HepG2 (cell line): ENCODE results near the gene CACNA1G. TPM values are rescaled to one million over a fixed set of nuclear protein-coding genes. Genes with fewer than 3 reads are reported as not detected.

Source experiments
- ATF5 ChIP-seq: sonication (generic); formaldehyde crosslinking; IDR thresholded peaks from 2 replicates; pipeline ENCODE4 v1.4.0; 2020; ENCODE audit warnings: mild to moderate bottlenecking, low read depth, missing genetic modification reagents
- CHD2 ChIP-seq: IDR thresholded peaks from 2 replicates; pipeline ENCODE4 v1.6.1; 2011; ENCODE audit warnings: low read depth, low read length, improper control_type of control experiment
- CREB3 ChIP-seq: sonication (generic); formaldehyde crosslinking; IDR thresholded peaks from 2 replicates; pipeline ENCODE4 v1.5.0; 2020; ENCODE audit warnings: missing genetic modification reagents
- DMAP1 ChIP-seq: IDR thresholded peaks from 2 replicates; pipeline ENCODE4 v1.6.1; 2016
- GMEB2 ChIP-seq: IDR thresholded peaks from 2 replicates; pipeline ENCODE4 v1.6.1; 2016; ENCODE audit warnings: missing biosample characterization, missing genetic modification reagents, low read depth
- HNF4G ChIP-seq, 2 experiments: sonication (generic) in 1 of 2; formaldehyde crosslinking in 1 of 2; IDR thresholded peaks; 2 replicates each; pipeline versions ENCODE4 v1.4.0 to v1.6.1; 2011 to 2020; ENCODE audit warnings: borderline replicate concordance in 2 of 2, low read depth in 2 of 2, mild to moderate bottlenecking in 2 of 2, low read length in 1 of 2, missing genetic modification reagents in 1 of 2, moderate library complexity in 1 of 2
- SALL1 ChIP-seq: sonication (generic); formaldehyde crosslinking; IDR thresholded peaks from 2 replicates; pipeline ENCODE4 v1.8.0; 2022; ENCODE audit warnings: mild to moderate bottlenecking, missing genetic modification reagents
- SETDB1 ChIP-seq: sonication (generic); formaldehyde crosslinking; IDR thresholded peaks from 2 replicates; pipeline ENCODE4 v1.5.1; 2020; ENCODE audit warnings: missing genetic modification reagents, mild to moderate bottlenecking, borderline replicate concordance
- THAP11 ChIP-seq: IDR thresholded peaks from 2 replicates; pipeline ENCODE4 v1.6.1; 2016; ENCODE audit warnings: missing biosample characterization, missing genetic modification reagents
- THRA ChIP-seq: sonication (generic); formaldehyde crosslinking; IDR thresholded peaks from 2 replicates; pipeline ENCODE4 v1.4.0; 2020; ENCODE audit warnings: missing genetic modification reagents, borderline replicate concordance
- ZNF276 ChIP-seq: sonication (generic); formaldehyde crosslinking; IDR thresholded peaks from 2 replicates; pipeline ENCODE4 v1.4.0; 2020; ENCODE audit warnings: mild to moderate bottlenecking, low read depth, missing genetic modification reagents
- ZNF441 ChIP-seq: sonication (generic); formaldehyde crosslinking; IDR thresholded peaks from 2 replicates; pipeline ENCODE4 v1.7.0; 2021; ENCODE audit warnings: missing genetic modification reagents, borderline replicate concordance
- ZNF547 ChIP-seq: sonication (generic); formaldehyde crosslinking; IDR thresholded peaks from 2 replicates; pipeline ENCODE4 v1.5.1; 2020; ENCODE audit warnings: mild to moderate bottlenecking, missing genetic modification reagents
- ZNF572 ChIP-seq: sonication (generic); formaldehyde crosslinking; IDR thresholded peaks from 2 replicates; pipeline ENCODE4 v1.5.1; 2020; ENCODE audit warnings: mild to moderate bottlenecking, missing genetic modification reagents
- ZNF589 ChIP-seq: sonication (generic); formaldehyde crosslinking; conservative IDR thresholded peaks from 2 replicates; pipeline ENCODE4 v1.8.0; 2022; ENCODE audit warnings: mild to moderate bottlenecking, moderate library complexity, missing genetic modification reagents
- polyA plus RNA-seq, 8 experiments: library from polyadenylated mRNA; depleted of rRNA in 3 of 8; stranded (reverse) in 7 of 8; unstranded in 1 of 8; fragments of >200 nt; fragmentation: Illumina TruSeq in 4 of 8; extraction: Trizol in 4 of 8; gene quantifications; 2 replicates each; pipeline versions ENCODE4 v1.2.1 to v1.2.3, GENCODE V29; 2011 to 2016; ENCODE audit warnings: low read depth in 4 of 8, missing spikeins in 1 of 8, mixed read lengths in 1 of 8; ENCODE audit not compliant: insufficient read depth in 1 of 8
- total RNA-seq, 5 experiments: library from RNA; depleted of rRNA; stranded (reverse); fragments of >200 nt; fragmentation: Illumina TruSeq; extraction: Trizol; gene quantifications; 2 replicates each; pipeline ENCODE4 v1.2.3, GENCODE V29; 2016; ENCODE audit warnings: low read depth in 1 of 5
- TF ChIP-seq, protein P1 (sequence below): sonication (generic); formaldehyde crosslinking; IDR thresholded peaks from 2 replicates; pipeline ENCODE4 v1.4.0; 2020; ENCODE audit warnings: missing genetic modification reagents; ENCODE audit errors: not compliant biosample characterization
- TF ChIP-seq, protein P2 (sequence below): sonication (generic); formaldehyde crosslinking; IDR thresholded peaks from 2 replicates; pipeline ENCODE4 v1.4.0; 2020; ENCODE audit warnings: missing genetic modification reagents
- TF ChIP-seq, protein P3 (sequence below): sonication (generic); formaldehyde crosslinking; IDR thresholded peaks from 2 replicates; pipeline ENCODE4 v1.4.0; 2020; ENCODE audit warnings: mild to moderate bottlenecking, missing genetic modification reagents

Gene CACNA1G
- total and polyA plus RNA-seq, 2 of the 13 experiments (the other 11 are each of a cell fraction or from before 2014, with no cell fraction given), result 0.02 TPM; not detected in 1

- TF ChIP-seq CHD2 (0 out of 2 replicates have a peak, but pooled peaks have one; percentile 20), SALL1 (peak; percentile 68; the same call in 1 of the 2 replicates), ZNF547 (CRISPR knock-in tag) (peak; percentile 62; the same call in 1 of the 2 replicates), THRA (peak; percentile 66; the same call in 1 of the 2 replicates), HNF4G (IDR thresholded peaks at IDR 0.05; ENCODE audit: borderline replicate concordance, low read depth, low read length) (no peak), HNF4G (CRISPR knock-in tag; IDR thresholded peaks at IDR 0.05; ENCODE audit: borderline replicate concordance, low read depth) (no peak), ZNF589 (CRISPR knock-in tag) (no peak), SETDB1 (CRISPR knock-in tag) (no peak), DMAP1 (CRISPR knock-in tag) (no peak), ATF5 (CRISPR knock-in tag) (no peak), ZNF441 (CRISPR knock-in tag) (no peak), ZNF572 (CRISPR knock-in tag) (peak; percentile 55; the same call in 1 of the 2 replicates), GMEB2 (CRISPR knock-in tag) (no peak), THAP11 (CRISPR knock-in tag) (peak; percentile 45; the same call in 1 of the 2 replicates), ZNF276 (no peak), CREB3 (CRISPR knock-in tag) (no peak)
- TF ChIP-seq, protein P1, sequence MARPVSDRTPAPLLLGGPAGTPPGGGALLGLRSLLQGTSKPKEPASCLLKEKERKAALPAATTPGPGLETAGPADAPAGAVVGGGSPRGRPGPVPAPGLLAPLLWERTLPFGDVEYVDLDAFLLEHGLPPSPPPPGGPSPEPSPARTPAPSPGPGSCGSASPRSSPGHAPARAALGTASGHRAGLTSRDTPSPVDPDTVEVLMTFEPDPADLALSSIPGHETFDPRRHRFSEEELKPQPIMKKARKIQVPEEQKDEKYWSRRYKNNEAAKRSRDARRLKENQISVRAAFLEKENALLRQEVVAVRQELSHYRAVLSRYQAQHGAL (CRISPR knock-in tag), result no peak
- TF ChIP-seq, protein P2, sequence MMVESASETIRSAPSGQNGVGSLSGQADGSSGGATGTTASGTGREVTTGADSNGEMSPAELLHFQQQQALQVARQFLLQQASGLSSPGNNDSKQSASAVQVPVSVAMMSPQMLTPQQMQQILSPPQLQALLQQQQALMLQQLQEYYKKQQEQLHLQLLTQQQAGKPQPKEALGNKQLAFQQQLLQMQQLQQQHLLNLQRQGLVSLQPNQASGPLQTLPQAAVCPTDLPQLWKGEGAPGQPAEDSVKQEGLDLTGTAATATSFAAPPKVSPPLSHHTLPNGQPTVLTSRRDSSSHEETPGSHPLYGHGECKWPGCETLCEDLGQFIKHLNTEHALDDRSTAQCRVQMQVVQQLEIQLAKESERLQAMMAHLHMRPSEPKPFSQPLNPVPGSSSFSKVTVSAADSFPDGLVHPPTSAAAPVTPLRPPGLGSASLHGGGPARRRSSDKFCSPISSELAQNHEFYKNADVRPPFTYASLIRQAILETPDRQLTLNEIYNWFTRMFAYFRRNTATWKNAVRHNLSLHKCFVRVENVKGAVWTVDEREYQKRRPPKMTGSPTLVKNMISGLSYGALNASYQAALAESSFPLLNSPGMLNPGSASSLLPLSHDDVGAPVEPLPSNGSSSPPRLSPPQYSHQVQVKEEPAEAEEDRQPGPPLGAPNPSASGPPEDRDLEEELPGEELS (CRISPR knock-in tag), result no peak
- TF ChIP-seq, protein P3, sequence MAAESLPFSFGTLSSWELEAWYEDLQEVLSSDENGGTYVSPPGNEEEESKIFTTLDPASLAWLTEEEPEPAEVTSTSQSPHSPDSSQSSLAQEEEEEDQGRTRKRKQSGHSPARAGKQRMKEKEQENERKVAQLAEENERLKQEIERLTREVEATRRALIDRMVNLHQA (CRISPR knock-in tag), result no peak
Measured at GRCh38 chr17:50550661-50551432, 9.7 kb upstream of the CACNA1G start (continued).
